Fibroblast of pulmonary artery (primary cell): Measurements from ENCODE around the gene MPND.

ENCODE experiments used
- DNase-seq: peaks from one replicate; pipeline ENCODE4 v3.0.0-alpha.2; 2010; ENCODE audit warnings: low read depth
- H3K4me3 ChIP-seq: replicated peaks from 2 replicates; pipeline ENCODE4 v1.5.1; 2011; ENCODE audit warnings: low read depth, mild to moderate bottlenecking, control low read depth, low read length, moderate library complexity
- CTCF ChIP-seq: IDR thresholded peaks from 2 replicates; pipeline ENCODE4 v1.5.1; 2011; ENCODE audit warnings: mild to moderate bottlenecking, control low read depth, low read length, inconsistent platforms; ENCODE audit errors: missing control alignments

MPND gene

GRCh38 chr19:4367781-4368127 lies 24.4 kb downstream of the MPND start:
- H3K4me3 ChIP-seq, result no peak overlapping the region
- no peak for DNase-seq
- TF ChIP-seq CTCF, result no peak

GRCh38 chr19:4368128-4368820 lies 24.9 kb downstream of the MPND start:
- no peak overlapping the region for H3K4me3 ChIP-seq
- DNase-seq, result peak; percentile 35
- TF ChIP-seq CTCF, result no peak

- TF ChIP-seq CTCF, result no peak
- no peak overlapping the region for H3K4me3 ChIP-seq
- DNase-seq, result no peak
These were observed 25.9 kb downstream of the MPND start for GRCh38 chr19:4369109-4369887.

DNA sequence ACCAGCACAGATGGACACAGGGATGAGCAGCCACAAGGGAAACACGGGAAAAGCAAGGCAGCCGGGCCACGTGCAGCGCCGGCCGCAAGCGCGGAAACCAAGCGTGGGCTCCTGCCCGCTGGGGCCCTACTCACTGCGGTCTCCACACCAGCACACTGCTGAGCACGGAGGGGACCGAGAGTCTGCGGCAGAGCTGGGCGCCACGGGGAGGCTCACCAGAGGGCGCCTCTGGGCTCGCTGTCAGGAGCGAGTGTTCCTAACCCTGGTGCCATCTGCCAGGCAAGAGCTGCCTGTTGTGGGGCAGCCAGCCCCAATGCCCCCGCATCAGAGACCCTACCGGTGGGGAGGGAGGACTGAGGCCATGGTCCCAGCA lies 26.5 kb downstream of the MPND start:
- DNase-seq, result no peak
- no peak overlapping the region for H3K4me3 ChIP-seq
- peak; percentile 4 for TF ChIP-seq CTCF

DNA sequence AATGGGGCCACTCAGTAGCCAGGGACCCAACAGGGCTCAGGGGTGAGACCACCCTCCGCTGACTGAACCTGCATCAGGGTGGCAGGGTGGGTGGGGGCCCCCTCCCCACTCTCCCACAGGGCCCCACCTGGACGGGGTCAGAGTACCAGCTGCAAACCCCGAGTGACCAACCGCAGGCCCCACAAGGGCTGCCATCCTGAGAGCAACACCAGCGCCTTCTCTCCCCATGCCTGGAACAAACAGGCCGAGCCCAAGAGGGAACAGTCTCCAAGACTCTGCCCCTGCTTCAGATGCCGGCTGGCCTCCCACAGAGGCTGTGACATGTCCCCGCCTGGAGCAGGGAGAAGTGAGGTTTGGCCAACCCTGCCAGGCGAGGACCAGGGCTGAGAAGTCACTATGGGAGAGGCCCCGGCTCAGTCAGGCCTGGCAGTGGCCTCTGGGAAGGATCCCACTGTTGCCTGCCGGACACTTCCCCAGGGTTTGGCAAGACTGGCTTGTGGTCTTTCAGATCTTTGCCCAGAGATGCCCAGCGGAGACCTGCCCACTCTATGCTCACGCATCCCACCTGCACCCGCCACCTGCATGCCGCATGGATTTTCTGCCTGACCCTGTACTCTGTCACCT lies 27.2 kb downstream of the MPND start:
- TF ChIP-seq CTCF, result no peak
- H3K4me3 ChIP-seq, result no peak overlapping the region
- DNase-seq, result no peak

DNA sequence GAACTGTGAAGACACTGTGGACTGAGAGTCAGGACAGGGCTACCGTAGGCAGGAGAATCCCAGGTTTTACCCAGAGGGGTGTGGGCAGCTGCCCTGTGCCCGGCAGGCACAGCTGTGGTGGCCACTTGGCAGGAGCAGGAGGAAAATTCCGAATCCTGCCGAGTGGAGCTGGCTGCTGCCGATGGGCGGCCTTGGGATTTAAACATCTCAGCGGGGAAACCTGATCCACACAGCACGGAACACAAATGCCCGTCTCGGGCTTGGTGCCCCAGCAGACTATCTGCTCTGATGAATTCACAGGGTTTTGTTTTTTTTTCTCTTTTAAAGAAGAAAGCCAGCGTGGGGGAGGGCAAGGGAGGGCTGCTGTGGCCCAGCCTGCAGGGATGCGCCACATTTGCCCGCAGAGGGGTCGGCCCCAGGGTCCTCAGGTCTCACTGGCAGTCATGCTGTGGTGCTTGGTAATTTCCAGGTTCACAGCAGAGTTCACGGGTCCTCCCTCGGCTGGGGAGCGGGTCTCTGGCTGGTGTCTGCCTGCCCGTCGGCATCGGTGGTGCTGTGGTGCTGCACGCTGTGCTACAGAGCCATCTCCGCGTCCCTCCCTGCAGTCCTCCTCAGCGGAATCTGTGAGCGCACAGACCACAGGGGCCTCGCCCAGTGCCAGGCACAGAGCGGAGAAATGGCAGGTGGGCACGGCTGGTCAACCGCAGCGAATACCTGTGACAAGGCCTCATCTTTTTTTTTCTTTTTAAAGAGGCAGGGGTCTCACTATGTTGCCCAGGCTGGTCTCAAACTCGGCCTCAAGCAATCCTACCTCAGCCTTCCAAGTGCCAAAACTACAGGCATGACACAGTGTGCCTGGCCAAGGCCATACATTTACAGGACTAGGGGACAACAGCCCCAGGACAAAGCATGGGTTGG lies 28.1 kb downstream of the MPND start:
- DNase-seq, result no peak
- no peak for TF ChIP-seq CTCF
- H3K4me3 ChIP-seq, result no peak overlapping the region
